ENCODE results near the gene PDE11A. TPM values are rescaled to one million over a fixed set of nuclear protein-coding genes. Genes with fewer than 3 reads are reported as not detected.

The PDE11A gene
- total RNA-seq, 1 experiment from 2014 or later = 0.13 TPM

DNA sequence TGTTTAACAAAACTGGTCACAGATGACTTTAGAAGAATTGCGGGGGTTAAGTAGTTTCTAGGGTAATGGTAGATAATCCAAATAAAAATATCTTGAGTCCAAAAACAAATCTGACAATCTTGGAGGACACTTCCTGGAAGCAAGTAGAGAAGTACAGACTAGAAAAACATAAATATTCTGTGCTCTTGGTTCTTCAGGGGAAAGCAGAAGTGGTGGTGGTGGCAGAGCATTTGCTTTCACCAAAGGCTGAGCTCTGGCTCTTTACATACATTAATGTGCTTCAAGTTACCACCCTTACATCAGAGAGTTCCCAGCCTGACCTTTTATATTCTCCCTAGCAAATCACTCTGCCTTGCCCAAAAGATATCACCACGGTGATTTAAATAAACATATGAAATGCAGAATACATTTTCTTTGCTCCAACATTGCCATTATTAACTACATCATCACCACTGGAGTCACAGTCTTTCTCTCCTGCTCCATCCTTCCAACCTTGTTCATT is 15.3 kb downstream of the PDE11A start:
- Histone ChIP-seq H2BK12ac (ENCODE audit: insufficient read length, low read depth, low read length) (no peak overlapping the region), H3K56ac (ENCODE audit: insufficient read length, low read depth, low read length) (no peak overlapping the region), H3K4me2 (ENCODE audit: insufficient read depth, insufficient read length, low read length) (no peak overlapping the region), H4K20me1 (ENCODE audit: control insufficient read depth, insufficient read depth, insufficient read length) (no peaks in the 10 kb centered on the region), H2BK5ac (ENCODE audit: insufficient read length, low read length) (no peak overlapping the region), H3T11ph (ENCODE audit: low read length) (no peak overlapping the region), H3K4ac (ENCODE audit: low read depth, low read length) (no peak overlapping the region), H2BK120ac (ENCODE audit: low read depth, low read length, poor library complexity, severe bottlenecking) (no peak overlapping the region), H4K91ac (ENCODE audit: insufficient read length, low read depth, low read length) (no peak overlapping the region), H2BK15ac (ENCODE audit: low read depth, low read length) (no peak overlapping the region), H4K5ac (ENCODE audit: insufficient read length, low read depth, low read length) (no peak overlapping the region), H2AFZ (ENCODE audit: low read length) (no peak overlapping the region), H3K9me3 (ENCODE audit: control insufficient read depth, low read depth, low read length) (no peaks in the 10 kb centered on the region), H3K23me2 (ENCODE audit: insufficient read length, low read depth, low read length, poor library complexity, severe bottlenecking) (no peaks in the 10 kb centered on the region), H3K9ac (ENCODE audit: extremely low read depth, insufficient read length, low read length) (no peak overlapping the region), H4K8ac (replicated peaks; ENCODE audit: insufficient read length, low read depth, low read length) (no peak overlapping the region), H3K79me1 (ENCODE audit: insufficient read depth, low read depth, low read length, poor library complexity, severe bottlenecking) (no peaks in the 10 kb centered on the region), H3K4me1 (ENCODE audit: insufficient read depth, low read length) (no peaks in the 10 kb centered on the region), H3K23ac (ENCODE audit: insufficient read length, low read depth, low read length) (no peak overlapping the region), H2AK5ac (ENCODE audit: insufficient read length, low read length) (no peak overlapping the region), H3K14ac (ENCODE audit: insufficient read depth, low read length) (no peak overlapping the region), H3K27me3 (ENCODE audit: insufficient read depth, low read length) (no peaks in the 10 kb centered on the region), H2BK20ac (ENCODE audit: low read depth, low read length, poor library complexity, severe bottlenecking) (no peak overlapping the region), H3K79me2 (ENCODE audit: insufficient read depth, low read length) (no peaks in the 10 kb centered on the region), H3K18ac (ENCODE audit: insufficient read length, low read depth, low read length) (no peak overlapping the region), H3K27ac (ENCODE audit: insufficient read length, low read depth, low read length) (no peak overlapping the region)
- DNase-seq = no peak
- Mint-ChIP-seq H3K4me3 (no peak overlapping the region), H3K9me3 (no peaks in the 10 kb centered on the region), H3K27ac (no peak overlapping the region), H3K4me1 (peaks cover 0 to 3% of the 10 kb centered on the region in 2 experiments; a peak in 1 of 4 replicates), H3K27me3 (ENCODE audit: low read depth) (peaks cover 15% of the 10 kb centered on the region), H3K36me3 (ENCODE audit: insufficient read depth in 1 of 3, low read depth in 3 of 3) (no peaks in the 10 kb centered on the region)
- WGBS (ENCODE audit: extremely low coverage, insufficient read length, low lambda C conversion rate) = no CpG with 5 or more reads among the region's 2 CpGs
- TF ChIP-seq, protein P1, sequence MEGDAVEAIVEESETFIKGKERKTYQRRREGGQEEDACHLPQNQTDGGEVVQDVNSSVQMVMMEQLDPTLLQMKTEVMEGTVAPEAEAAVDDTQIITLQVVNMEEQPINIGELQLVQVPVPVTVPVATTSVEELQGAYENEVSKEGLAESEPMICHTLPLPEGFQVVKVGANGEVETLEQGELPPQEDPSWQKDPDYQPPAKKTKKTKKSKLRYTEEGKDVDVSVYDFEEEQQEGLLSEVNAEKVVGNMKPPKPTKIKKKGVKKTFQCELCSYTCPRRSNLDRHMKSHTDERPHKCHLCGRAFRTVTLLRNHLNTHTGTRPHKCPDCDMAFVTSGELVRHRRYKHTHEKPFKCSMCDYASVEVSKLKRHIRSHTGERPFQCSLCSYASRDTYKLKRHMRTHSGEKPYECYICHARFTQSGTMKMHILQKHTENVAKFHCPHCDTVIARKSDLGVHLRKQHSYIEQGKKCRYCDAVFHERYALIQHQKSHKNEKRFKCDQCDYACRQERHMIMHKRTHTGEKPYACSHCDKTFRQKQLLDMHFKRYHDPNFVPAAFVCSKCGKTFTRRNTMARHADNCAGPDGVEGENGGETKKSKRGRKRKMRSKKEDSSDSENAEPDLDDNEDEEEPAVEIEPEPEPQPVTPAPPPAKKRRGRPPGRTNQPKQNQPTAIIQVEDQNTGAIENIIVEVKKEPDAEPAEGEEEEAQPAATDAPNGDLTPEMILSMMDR (conservative IDR thresholded peaks at IDR 0.05) = no peak
